Endothelial cell of umbilical vein (primary cell): Measurements from ENCODE around the gene RRAGD. TPM values are rescaled to one million over a fixed set of nuclear protein-coding genes. Genes with fewer than 3 reads are reported as not detected.

ENCODE experiments used
- BruUV-seq: library from RNA; stranded (reverse); fragments of 400-500 nt; replicated peaks from 2 replicates; lab custom pipeline; 2021; lab: Mats Ljungman, UMichigan
- CTCF ChIA-PET: fragments of 300-600, 350-600 bp; sonication (Branson Sonifier 250); formaldehyde crosslinking; loops from one replicate; lab custom pipeline; 2021; ENCODE audit warnings: antibody characterized with exemption, inconsistent platforms; lab: Charles Lee
- POLR2A ChIA-PET: fragments of 300-600, 350-600 bp; sonication (Branson Sonifier 250); formaldehyde crosslinking; loops from one replicate; lab custom pipeline; 2021; ENCODE audit warnings: antibody characterized with exemption, inconsistent platforms; lab: Charles Lee
- DNase-seq: peaks from one replicate; pipeline ENCODE4 v3.0.0-alpha.2; 2011; ENCODE audit warnings: low read depth, low spot score
- FAIRE-seq: peaks from 2 replicates; lab custom pipeline; 2011; peaks lifted over from hg19 to GRCh38; lab: Jason Lieb, UNC
- H2AFZ ChIP-seq: 2 replicates; pipeline ENCODE4 v1.6.0; 2012; ENCODE audit warnings: low read depth, low read length, control low read depth, inconsistent platforms
- H3K27ac ChIP-seq: 2 replicates; pipeline ENCODE4 v1.5.1; 2011; ENCODE audit warnings: low read depth, mild to moderate bottlenecking, control low read depth, low read length, moderate library complexity; ENCODE audit not compliant: insufficient read depth
- H3K27me3 ChIP-seq, 2 experiments: 2 replicates each; pipeline versions ENCODE4 v1.6.0 to v1.6.1; 2011; ENCODE audit warnings: low read length in 2 of 2, mixed read lengths in 1 of 2; ENCODE audit not compliant: control insufficient read depth in 2 of 2, insufficient read depth in 2 of 2
- H3K36me3 ChIP-seq, 2 experiments: 2 replicates in 1 of 2; 3 replicates in 1 of 2; pipeline ENCODE4 v1.5.1; 2011; ENCODE audit warnings: low read length in 2 of 2, mild to moderate bottlenecking in 1 of 2, moderate library complexity in 1 of 2; ENCODE audit not compliant: control insufficient read depth in 2 of 2, insufficient read depth in 2 of 2; ENCODE audit errors: extremely low read depth in 1 of 2
- H3K4me1 ChIP-seq: 3 replicates; pipeline ENCODE4 v1.5.1; 2011; ENCODE audit warnings: mild to moderate bottlenecking, low read length; ENCODE audit not compliant: control insufficient read depth, insufficient read depth; ENCODE audit errors: extremely low read depth
- H3K4me2 ChIP-seq: 2 replicates; pipeline ENCODE4 v1.6.1; 2011; ENCODE audit warnings: low read length, control low read depth, mixed read lengths; ENCODE audit not compliant: insufficient read depth
- H3K4me3 ChIP-seq, 3 experiments: fragments of 200-600 bp in 1 of 3; sonication (generic), shearing (Covaris generic) in 1 of 3; replicated peaks in 1 of 3; 2 replicates each; pipeline ENCODE4 v1.5.1; 2011 to 2016; ENCODE audit warnings: control low read depth in 3 of 3, low read length in 3 of 3, mild to moderate bottlenecking in 2 of 3, inconsistent platforms in 1 of 3, low read depth in 1 of 3, moderate library complexity in 1 of 3; ENCODE audit not compliant: insufficient read depth in 1 of 3
- H3K79me2 ChIP-seq: 2 replicates; pipeline ENCODE4 v1.6.0; 2012; ENCODE audit warnings: low read length, inconsistent platforms; ENCODE audit not compliant: control insufficient read depth, insufficient read depth
- H3K9ac ChIP-seq: replicated peaks from 2 replicates; pipeline ENCODE3; 2011; ENCODE audit warnings: low read length, control low read depth; ENCODE audit not compliant: insufficient read depth; ENCODE audit errors: extremely low read depth
- H3K9me1 ChIP-seq: replicated peaks from 3 replicates; pipeline ENCODE4 v1.6.0; 2011; ENCODE audit warnings: mild to moderate bottlenecking, low read length; ENCODE audit not compliant: control insufficient read depth, insufficient read depth; ENCODE audit errors: extremely low read depth
- H3K9me3 ChIP-seq: replicated peaks from 2 replicates; pipeline ENCODE4 v1.5.1; 2012; ENCODE audit warnings: low read length, inconsistent platforms; ENCODE audit not compliant: control insufficient read depth, insufficient read depth
- H4K20me1 ChIP-seq: replicated peaks from 2 replicates; pipeline ENCODE3; 2011; ENCODE audit warnings: mild to moderate bottlenecking, low read length; ENCODE audit not compliant: control insufficient read depth, insufficient read depth; ENCODE audit errors: extremely low read depth
- CTCF ChIP-seq, 2 donors: IDR thresholded peaks; 1 replicate in 1 of 2; 2 replicates in 1 of 2; pipeline ENCODE4 v1.5.1; 2011; ENCODE audit warnings: low read length in 2 of 2, mild to moderate bottlenecking in 2 of 2, moderate library complexity in 2 of 2, control low read depth in 1 of 2, inconsistent platforms in 1 of 2, low read depth in 1 of 2; ENCODE audit not compliant: insufficient read depth in 1 of 2; ENCODE audit errors: extremely low read depth in 1 of 2
- EZH2 ChIP-seq: IDR thresholded peaks from 2 replicates; pipeline ENCODE4 v1.6.1; 2012; ENCODE audit warnings: borderline replicate concordance, low read depth, mild to moderate bottlenecking, moderate library complexity, low read length, inconsistent platforms; ENCODE audit not compliant: severe bottlenecking
- FOS ChIP-seq: IDR thresholded peaks from 2 replicates; pipeline ENCODE4 v1.6.1; 2011; ENCODE audit warnings: mild to moderate bottlenecking, low read length, moderate library complexity, borderline replicate concordance; ENCODE audit not compliant: insufficient read depth
- GATA2 ChIP-seq: IDR thresholded peaks from 2 replicates; pipeline ENCODE4 v1.7.0; 2011; ENCODE audit warnings: low read depth, mild to moderate bottlenecking, moderate library complexity, mixed read lengths, low read length; ENCODE audit not compliant: insufficient read length, insufficient read depth
- JUN ChIP-seq: IDR thresholded peaks from 2 replicates; pipeline ENCODE4 v1.6.1; 2011; ENCODE audit warnings: borderline replicate concordance, low read depth; ENCODE audit not compliant: insufficient read length, insufficient read depth
- MAX ChIP-seq: IDR thresholded peaks from 2 replicates; pipeline ENCODE4 v1.6.1; 2011; ENCODE audit not compliant: insufficient read depth, insufficient read length
- MYC ChIP-seq: IDR thresholded peaks from one replicate; pipeline ENCODE4 v1.6.1; 2011; ENCODE audit warnings: mild to moderate bottlenecking, low read depth, low read length
- POLR2A ChIP-seq: IDR thresholded peaks from 2 replicates; pipeline ENCODE4 v1.6.1; 2012; ENCODE audit warnings: low read depth, mild to moderate bottlenecking, control low read depth, low read length
- POLR2AphosphoS5 ChIP-seq: IDR thresholded peaks from 2 replicates; pipeline ENCODE4 v1.6.1; 2012; ENCODE audit warnings: low read depth, mild to moderate bottlenecking, control low read depth, low read length, moderate library complexity; ENCODE audit not compliant: insufficient read depth
- dilution Hi-C: fragments of 300-500 bp; cut with MboI; formaldehyde crosslinking; loops from one replicate; pipeline ENCODE4 v1.15.0; 2019; ENCODE audit warnings: low sequenced_read_pairs; ENCODE audit not compliant: extremely low pct_ligation_motif_present
- intact Hi-C: fragments of 100-400 bp; cut with micrococcal nuclease; formaldehyde crosslinking; loops from one replicate; pipeline ENCODE4 v1.10.0; 2022
- polyA plus RNA-seq, 4 experiments: library from polyadenylated mRNA; depleted of rRNA in 3 of 4; stranded (reverse) in 3 of 4; unstranded in 1 of 4; fragments of >200 nt; gene quantifications; 2 replicates each; pipeline versions ENCODE4 v1.2.1 to v1.2.3, GENCODE V29; 2011 to 2012; ENCODE audit warnings: missing spikeins in 1 of 4
- total RNA-seq: library from RNA; stranded (reverse); gene quantifications from 2 replicates; pipeline ENCODE4 v1.2.3, GENCODE V29; 2021

RRAGD gene
- total and polyA plus RNA-seq, 2 donors (not counting 3 experiments of a cell fraction or from before 2014, with no cell fraction given) = 0.07 to 2.0 TPM

- no peak for TF ChIP-seq CTCF (IDR thresholded peaks at IDR 0.05; ENCODE audit: extremely low read depth in 1 of 2, insufficient read depth in 1 of 2, low read depth in 1 of 2, low read length in 2 of 2)
- no peak for TF ChIP-seq EZH2
- TF ChIP-seq JUN = no peak
- no peak for TF ChIP-seq MAX
- TF ChIP-seq FOS = no peak
- no peak for TF ChIP-seq GATA2
- TF ChIP-seq MYC = no peak
- no peak for TF ChIP-seq POLR2AphosphoS5
- no peak for TF ChIP-seq POLR2A
Observed at GRCh38 chr6:89452281-89452680, 40.2 kb upstream of the RRAGD start.

More at GRCh38 chr6:89452281-89452680, 40.2 kb upstream of the RRAGD start:
- POLR2A ChIA-PET = no interaction called here
- Histone ChIP-seq H4K20me1 (no peaks in the 10 kb centered on the region), H3K4me1 (no peaks in the 10 kb centered on the region), H3K9ac (no peak overlapping the region), H3K9me3 (no peaks in the 10 kb centered on the region), H3K4me3 (no peak overlapping the region), H3K79me2 (no peaks in the 10 kb centered on the region), H3K4me2 (no peak overlapping the region), H3K27ac (no peak overlapping the region), H3K27me3 (no peaks in the 10 kb centered on the region), H3K9me1 (no peaks in the 10 kb centered on the region), H3K36me3 (no peaks in the 10 kb centered on the region), H2AFZ (no peak overlapping the region)
- intact Hi-C loops (no loop called here), dilution Hi-C loops (no loop called here)
- DNase-seq = no peak
- BruUV-seq = no TSS peak
- CTCF ChIA-PET = interaction anchor here (0.8 kb wide), 1 partner anchor 16 kb away, joined by 3 read pairs; no protein-coding TSS in a partner anchor
- no peak for FAIRE-seq
